HepG2 (cell line): ENCODE data around the gene F12. TPM values are rescaled to one million over a fixed set of nuclear protein-coding genes. Genes with fewer than 3 reads are reported as not detected.

Experiments
- GABPB1 ChIP-seq: IDR thresholded peaks from 2 replicates; pipeline ENCODE4 v1.6.1; 2016; ENCODE audit warnings: mild to moderate bottlenecking, missing genetic modification reagents, moderate library complexity, missing compliant biosample characterization
- KAT8 ChIP-seq: IDR thresholded peaks from 2 replicates; pipeline ENCODE4 v1.6.1; 2016; ENCODE audit warnings: missing genetic modification reagents, missing compliant biosample characterization
- KDM5B ChIP-seq: sonication (generic); formaldehyde crosslinking; IDR thresholded peaks from 2 replicates; pipeline ENCODE4 v1.4.0; 2020; ENCODE audit warnings: missing genetic modification reagents, mild to moderate bottlenecking, borderline replicate concordance
- NONO ChIP-seq, 2 experiments: fragments of 450-650 bp in 1 of 2; sonication (generic) in 1 of 2; formaldehyde crosslinking in 1 of 2; IDR thresholded peaks in 1 of 2; conservative IDR thresholded peaks in 1 of 2; 2 replicates each; pipeline versions ENCODE4 v1.6.1 to v1.8.0; 2017 to 2022; ENCODE audit warnings: mild to moderate bottlenecking in 1 of 2, missing genetic modification reagents in 1 of 2, moderate library complexity in 1 of 2
- SNAPC2 ChIP-seq: sonication (generic); formaldehyde crosslinking; IDR thresholded peaks from 2 replicates; pipeline ENCODE4 v1.8.1; 2022; ENCODE audit warnings: mild to moderate bottlenecking, missing genetic modification reagents
- SRSF9 ChIP-seq: fragments of 200-400 bp; formaldehyde crosslinking; IDR thresholded peaks from 2 replicates; pipeline ENCODE4 v1.6.1; 2018; ENCODE audit warnings: borderline replicate concordance, mild to moderate bottlenecking, low read depth, low read length; ENCODE audit not compliant: insufficient read depth, poor library complexity, severe bottlenecking
- ZFAT ChIP-seq: sonication (generic); formaldehyde crosslinking; conservative IDR thresholded peaks from 2 replicates; pipeline ENCODE4 v1.8.1; 2023; ENCODE audit warnings: missing genetic modification reagents, inconsistent platforms
- ZFP36 ChIP-seq: fragments of 150-350 bp; IDR thresholded peaks from 2 replicates; pipeline ENCODE4 v1.6.1; 2018; ENCODE audit warnings: borderline replicate concordance, low read length, low read depth; ENCODE audit not compliant: partially characterized antibody
- ZNF274 ChIP-seq: sonication (generic); formaldehyde crosslinking; IDR thresholded peaks from 2 replicates; pipeline ENCODE4 v1.5.1; 2020; ENCODE audit warnings: mild to moderate bottlenecking, missing genetic modification reagents
- ZNF34 ChIP-seq: sonication (generic); formaldehyde crosslinking; IDR thresholded peaks from 2 replicates; pipeline ENCODE4 v1.4.0; 2020; ENCODE audit warnings: mild to moderate bottlenecking, missing genetic modification reagents, borderline replicate concordance
- ZNF629 ChIP-seq: sonication (generic); formaldehyde crosslinking; conservative IDR thresholded peaks from 2 replicates; pipeline ENCODE4 v1.5.0; 2020; ENCODE audit warnings: missing genetic modification reagents
- ZSCAN9 ChIP-seq: IDR thresholded peaks from 2 replicates; pipeline ENCODE4 v1.6.1; 2016; ENCODE audit warnings: borderline replicate concordance
- polyA plus RNA-seq, 8 experiments: library from polyadenylated mRNA; depleted of rRNA in 3 of 8; stranded (reverse) in 7 of 8; unstranded in 1 of 8; fragments of >200 nt; fragmentation: Illumina TruSeq in 4 of 8; extraction: Trizol in 4 of 8; gene quantifications; 2 replicates each; pipeline versions ENCODE4 v1.2.1 to v1.2.3, GENCODE V29; 2011 to 2016; ENCODE audit warnings: low read depth in 4 of 8, missing spikeins in 1 of 8, mixed read lengths in 1 of 8; ENCODE audit not compliant: insufficient read depth in 1 of 8
- total RNA-seq, 5 experiments: library from RNA; depleted of rRNA; stranded (reverse); fragments of >200 nt; fragmentation: Illumina TruSeq; extraction: Trizol; gene quantifications; 2 replicates each; pipeline ENCODE4 v1.2.3, GENCODE V29; 2016; ENCODE audit warnings: low read depth in 1 of 5
- TF ChIP-seq, protein P1 (sequence below): sonication (generic); formaldehyde crosslinking; IDR thresholded peaks from 2 replicates; pipeline ENCODE4 v1.5.0; 2020; ENCODE audit warnings: missing genetic modification reagents
- TF ChIP-seq, protein P2 (sequence below): sonication (generic); formaldehyde crosslinking; IDR thresholded peaks from 2 replicates; pipeline ENCODE4 v1.5.0; 2020; ENCODE audit warnings: missing genetic modification reagents
- TF ChIP-seq, protein P3 (sequence below): sonication (generic); formaldehyde crosslinking; IDR thresholded peaks from 2 replicates; pipeline ENCODE4 v1.4.0; 2020; ENCODE audit warnings: missing genetic modification reagents, mild to moderate bottlenecking, borderline replicate concordance

The F12 gene
- total and polyA plus RNA-seq, 2 of the 13 experiments (the other 11 are each of a cell fraction or from before 2014, with no cell fraction given), result 2.5 to 3.0 TPM

DNA sequence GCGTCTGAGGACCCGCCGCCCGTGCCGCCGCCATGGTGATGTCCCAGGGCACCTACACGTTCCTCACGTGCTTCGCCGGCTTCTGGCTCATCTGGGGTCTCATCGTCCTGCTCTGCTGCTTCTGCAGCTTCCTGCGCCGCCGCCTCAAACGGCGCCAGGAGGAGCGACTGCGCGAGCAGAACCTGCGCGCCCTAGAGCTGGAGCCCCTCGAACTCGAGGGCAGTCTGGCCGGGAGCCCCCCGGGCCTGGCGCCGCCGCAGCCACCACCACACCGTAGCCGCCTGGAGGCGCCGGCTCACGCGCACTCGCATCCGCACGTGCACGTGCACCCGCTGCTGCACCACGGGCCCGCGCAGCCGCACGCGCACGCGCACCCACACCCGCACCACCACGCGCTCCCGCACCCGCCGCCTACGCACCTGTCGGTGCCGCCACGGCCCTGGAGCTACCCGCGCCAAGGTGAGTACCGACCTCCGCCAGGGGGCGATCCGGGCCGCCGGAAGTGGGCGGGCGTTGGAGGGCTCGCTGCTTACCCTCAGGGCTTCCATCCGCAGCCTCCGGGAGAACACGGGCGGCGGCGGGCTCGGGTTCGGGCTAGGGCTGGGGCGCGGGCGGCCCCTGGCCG, 45.8 kb upstream of the F12 start (continued):
- TF ChIP-seq NONO (IDR thresholded peaks at IDR 0.05) (no peak), NONO (CRISPR knock-in tag; conservative IDR thresholded peaks at IDR 0.05) (peak; percentile 87), KAT8 (CRISPR knock-in tag) (0 out of 2 replicates have a peak, but pooled peaks have one; percentile 39), ZNF629 (CRISPR knock-in tag) (no peak), KDM5B (CRISPR knock-in tag) (peak; percentile 87), ZFP36 (no peak), ZNF34 (CRISPR knock-in tag) (peak; percentile 63; the same call in 1 of the 2 replicates), SRSF9 (no peak), ZSCAN9 (CRISPR knock-in tag) (no peak; the same call in 1 of the 2 replicates), GABPB1 (CRISPR knock-in tag) (peak; percentile 95), ZNF274 (CRISPR knock-in tag) (peak; percentile 62; the same call in 1 of the 2 replicates), ZFAT (CRISPR knock-in tag) (no peak), SNAPC2 (CRISPR knock-in tag) (peak; percentile 69; the same call in 1 of the 2 replicates)
- TF ChIP-seq, protein P1, sequence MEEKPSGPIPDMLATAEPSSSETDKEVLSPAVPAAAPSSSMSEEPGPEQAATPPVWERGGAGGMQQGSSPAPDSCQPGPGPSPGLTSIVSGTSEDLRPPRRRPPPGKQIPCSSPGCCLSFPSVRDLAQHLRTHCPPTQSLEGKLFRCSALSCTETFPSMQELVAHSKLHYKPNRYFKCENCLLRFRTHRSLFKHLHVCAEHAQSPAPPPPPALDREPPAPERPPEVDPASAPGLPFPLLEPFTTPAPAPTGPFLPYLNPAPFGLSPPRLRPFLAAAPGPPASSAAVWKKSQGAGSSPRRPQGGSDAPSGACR, result no peak
- TF ChIP-seq, protein P2, sequence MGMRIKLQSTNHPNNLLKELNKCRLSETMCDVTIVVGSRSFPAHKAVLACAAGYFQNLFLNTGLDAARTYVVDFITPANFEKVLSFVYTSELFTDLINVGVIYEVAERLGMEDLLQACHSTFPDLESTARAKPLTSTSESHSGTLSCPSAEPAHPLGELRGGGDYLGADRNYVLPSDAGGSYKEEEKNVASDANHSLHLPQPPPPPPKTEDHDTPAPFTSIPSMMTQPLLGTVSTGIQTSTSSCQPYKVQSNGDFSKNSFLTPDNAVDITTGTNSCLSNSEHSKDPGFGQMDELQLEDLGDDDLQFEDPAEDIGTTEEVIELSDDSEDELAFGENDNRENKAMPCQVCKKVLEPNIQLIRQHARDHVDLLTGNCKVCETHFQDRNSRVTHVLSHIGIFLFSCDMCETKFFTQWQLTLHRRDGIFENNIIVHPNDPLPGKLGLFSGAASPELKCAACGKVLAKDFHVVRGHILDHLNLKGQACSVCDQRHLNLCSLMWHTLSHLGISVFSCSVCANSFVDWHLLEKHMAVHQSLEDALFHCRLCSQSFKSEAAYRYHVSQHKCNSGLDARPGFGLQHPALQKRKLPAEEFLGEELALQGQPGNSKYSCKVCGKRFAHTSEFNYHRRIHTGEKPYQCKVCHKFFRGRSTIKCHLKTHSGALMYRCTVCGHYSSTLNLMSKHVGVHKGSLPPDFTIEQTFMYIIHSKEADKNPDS (CRISPR knock-in tag), result no peak
- TF ChIP-seq, protein P3, sequence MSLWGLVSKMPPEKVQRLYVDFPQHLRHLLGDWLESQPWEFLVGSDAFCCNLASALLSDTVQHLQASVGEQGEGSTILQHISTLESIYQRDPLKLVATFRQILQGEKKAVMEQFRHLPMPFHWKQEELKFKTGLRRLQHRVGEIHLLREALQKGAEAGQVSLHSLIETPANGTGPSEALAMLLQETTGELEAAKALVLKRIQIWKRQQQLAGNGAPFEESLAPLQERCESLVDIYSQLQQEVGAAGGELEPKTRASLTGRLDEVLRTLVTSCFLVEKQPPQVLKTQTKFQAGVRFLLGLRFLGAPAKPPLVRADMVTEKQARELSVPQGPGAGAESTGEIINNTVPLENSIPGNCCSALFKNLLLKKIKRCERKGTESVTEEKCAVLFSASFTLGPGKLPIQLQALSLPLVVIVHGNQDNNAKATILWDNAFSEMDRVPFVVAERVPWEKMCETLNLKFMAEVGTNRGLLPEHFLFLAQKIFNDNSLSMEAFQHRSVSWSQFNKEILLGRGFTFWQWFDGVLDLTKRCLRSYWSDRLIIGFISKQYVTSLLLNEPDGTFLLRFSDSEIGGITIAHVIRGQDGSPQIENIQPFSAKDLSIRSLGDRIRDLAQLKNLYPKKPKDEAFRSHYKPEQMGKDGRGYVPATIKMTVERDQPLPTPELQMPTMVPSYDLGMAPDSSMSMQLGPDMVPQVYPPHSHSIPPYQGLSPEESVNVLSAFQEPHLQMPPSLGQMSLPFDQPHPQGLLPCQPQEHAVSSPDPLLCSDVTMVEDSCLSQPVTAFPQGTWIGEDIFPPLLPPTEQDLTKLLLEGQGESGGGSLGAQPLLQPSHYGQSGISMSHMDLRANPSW, result no peak
